GM21447 (cell line): Measurements from ENCODE around the gene KCNJ15.
"Not testable (repeated sequence)": the region's sequence is repeated elsewhere in the genome, so short reads cannot be mapped to it uniquely, and the experiment has no call there.

Experiments
- ATAC-seq: cut with Tn5 transposase; IDR thresholded peaks from one replicate; pipeline ENCODE4 v1.9.1; 2021; ENCODE audit not compliant: unreplicated experiment

Gene KCNJ15

GRCh38 chr21:38256599-38257302 is at the start of gene KCNJ15:
Gene KCNJ15 (plus strand): TSS chr21:38256991. CDS start chr21:38299262, 42,271 bp downstream.
- no peak for ATAC-seq

- ATAC-seq = no peak
Measured at GRCh38 chr21:38208118-38208517, 48.7 kb upstream of the KCNJ15 start.

- no peak for ATAC-seq
Measured at GRCh38 chr21:38211321-38211720, 45.5 kb upstream of the KCNJ15 start.

GRCh38 chr21:38212706-38213105 is 44.1 kb upstream of the KCNJ15 start:
- no peak for ATAC-seq

GRCh38 chr21:38219049-38219628 is 37.7 kb upstream of the KCNJ15 start:
- ATAC-seq = no peak

GRCh38 chr21:38220270-38220737 is 36.5 kb upstream of the KCNJ15 start:
- ATAC-seq = no peak

- no peak for ATAC-seq
Measured at GRCh38 chr21:38221594-38221993, 35.2 kb upstream of the KCNJ15 start.

GRCh38 chr21:38223893-38224540 is 32.8 kb upstream of the KCNJ15 start:
- ATAC-seq = no peak

- no peak for ATAC-seq
Measured at GRCh38 chr21:38227401-38227800, 29.4 kb upstream of the KCNJ15 start.

- no peak for ATAC-seq
Measured at GRCh38 chr21:38228115-38228514, 28.7 kb upstream of the KCNJ15 start.

GRCh38 chr21:38228537-38228936 is 28.3 kb upstream of the KCNJ15 start:
- ATAC-seq = no peak

GRCh38 chr21:38229260-38229877 is 27.4 kb upstream of the KCNJ15 start:
- no peak for ATAC-seq

GRCh38 chr21:38234395-38235142 is 22.2 kb upstream of the KCNJ15 start:
- ATAC-seq = no peak

GRCh38 chr21:38235251-38235650 is 21.5 kb upstream of the KCNJ15 start:
- not testable (repeated sequence) for ATAC-seq

- ATAC-seq = no peak
Measured at GRCh38 chr21:38236232-38236631, 20.6 kb upstream of the KCNJ15 start.

- no peak for ATAC-seq
Measured at GRCh38 chr21:38239672-38240071, 17.1 kb upstream of the KCNJ15 start.

GRCh38 chr21:38240129-38240528 is 16.7 kb upstream of the KCNJ15 start:
- ATAC-seq = no peak

GRCh38 chr21:38241029-38241740 is 15.6 kb upstream of the KCNJ15 start:
- ATAC-seq = no peak

- ATAC-seq = no peak
Measured at GRCh38 chr21:38242061-38242460, 14.7 kb upstream of the KCNJ15 start.

GRCh38 chr21:38243732-38244406 is 12.9 kb upstream of the KCNJ15 start:
- ATAC-seq = no peak
